K562 (cell line): ENCODE results near the gene PRKCQ. TPM values are rescaled to one million over a fixed set of nuclear protein-coding genes. Genes with fewer than 3 reads are reported as not detected.

Experiments used
- ATAC-seq: fragments of 200-7000 bp; cut with Tn5 transposase; 3 replicates; pipeline ENCODE4 v1.9.1; 2020; ENCODE audit warnings: moderate library complexity
- BruUV-seq: library from RNA; stranded (reverse); fragments of 400-500 nt; replicated peaks from 2 replicates; lab custom pipeline; 2021; lab: Mats Ljungman, UMichigan
- CTCF ChIA-PET: fragments of 300-600 bp; formaldehyde crosslinking; extraction: SDS; loops from one replicate; lab custom pipeline; 2021; ENCODE audit warnings: low intra/inter-chr PET ratio; lab: Yijun Ruan, JAX
- POLR2A ChIA-PET: fragments of 300-600, 350-650 bp; sonication (Branson Sonifier 250); formaldehyde crosslinking; extraction: SDS; loops from one replicate; lab custom pipeline; 2021; ENCODE audit warnings: antibody characterized with exemption, inconsistent platforms; lab: Yijun Ruan, JAX
- DNase-seq, 4 experiments: peaks; one replicate each; pipeline versions ENCODE4 v3.0.0 to v3.0.0-alpha.2; 2011 to 2018; ENCODE audit warnings: low spot score in 3 of 4, mixed read lengths in 3 of 4; ENCODE audit errors: extremely low read depth in 1 of 4
- FAIRE-seq: peaks from 2 replicates; lab custom pipeline; 2011; peaks lifted over from hg19 to GRCh38; lab: Jason Lieb, UNC
- H2AFZ ChIP-seq: 2 replicates; pipeline ENCODE4 v1.6.0; 2011; ENCODE audit warnings: low read depth, low read length, control low read depth, inconsistent platforms
- H3K27ac ChIP-seq: fragments of 200-600 bp; 3 replicates; pipeline ENCODE4 v1.8.0; 2011; ENCODE audit warnings: low read depth, mild to moderate bottlenecking, control low read depth, inconsistent platforms, low read length, moderate library complexity, mixed read lengths; ENCODE audit errors: extremely low read depth
- H3K27me3 ChIP-seq, 2 experiments: fragments of 300-600 bp in 1 of 2; 2 replicates in 1 of 2; 3 replicates in 1 of 2; pipeline versions ENCODE4 v1.6.0 to v1.8.0; 2011; ENCODE audit warnings: inconsistent platforms in 2 of 2, low read length in 2 of 2, mild to moderate bottlenecking in 1 of 2, mixed read lengths in 1 of 2, moderate library complexity in 1 of 2; ENCODE audit not compliant: control insufficient read depth in 2 of 2, insufficient read depth in 2 of 2
- H3K36me3 ChIP-seq: fragments of 300-600 bp; 3 replicates; pipeline ENCODE4 v1.8.0; 2011; ENCODE audit warnings: mild to moderate bottlenecking, low read length, inconsistent platforms; ENCODE audit not compliant: control insufficient read depth, insufficient read depth
- H3K4me1 ChIP-seq, 2 experiments: fragments of 200-600 bp in 1 of 2; replicated peaks in 1 of 2; 2 replicates in 1 of 2; 3 replicates in 1 of 2; pipeline versions ENCODE4 v1.5.1 to v1.8.0; 2011; ENCODE audit warnings: inconsistent platforms in 2 of 2, low read length in 2 of 2, mild to moderate bottlenecking in 1 of 2, mixed read lengths in 1 of 2, moderate library complexity in 1 of 2; ENCODE audit not compliant: control insufficient read depth in 2 of 2, insufficient read depth in 2 of 2
- H3K4me2 ChIP-seq: 2 replicates; pipeline ENCODE4 v1.6.1; 2011; ENCODE audit warnings: low read length, control low read depth, inconsistent platforms, mixed read lengths; ENCODE audit not compliant: insufficient read depth
- H3K4me3 ChIP-seq: fragments of 200-600 bp; sonication (generic), shearing (Covaris generic); 2 replicates; pipeline ENCODE4 v1.5.1; 2016; ENCODE audit warnings: control low read depth, inconsistent platforms
- H3K79me2 ChIP-seq: fragments of 200-600 bp; 3 replicates; pipeline ENCODE4 v1.8.0; 2011; ENCODE audit warnings: low read length, inconsistent platforms; ENCODE audit not compliant: control insufficient read depth, insufficient read depth
- H3K9ac ChIP-seq, 2 experiments: 2 replicates each; pipeline versions ENCODE4 v1.6.0 to v1.6.1; 2011; ENCODE audit warnings: low read depth in 2 of 2, low read length in 2 of 2, control low read depth in 1 of 2, inconsistent platforms in 1 of 2, mild to moderate bottlenecking in 1 of 2, mixed read lengths in 1 of 2; ENCODE audit not compliant: insufficient read depth in 1 of 2
- H3K9me1 ChIP-seq: one replicate; pipeline ENCODE4 v1.6.0; 2011; ENCODE audit warnings: inconsistent platforms, mild to moderate bottlenecking, low read length, moderate library complexity; ENCODE audit not compliant: control insufficient read depth, insufficient read depth
- H3K9me3 ChIP-seq: replicated peaks from 2 replicates; pipeline ENCODE4 v1.5.1; 2011; ENCODE audit warnings: low read depth, low read length, inconsistent platforms; ENCODE audit not compliant: control insufficient read depth, insufficient read depth
- H4K20me1 ChIP-seq: replicated peaks from 2 replicates; pipeline ENCODE4 v1.6.1; 2011; ENCODE audit warnings: low read length, inconsistent platforms, mixed read lengths; ENCODE audit not compliant: control insufficient read depth, insufficient read depth
- CBX8 ChIP-seq: fragments of 200-600 bp; sonication (generic); IDR thresholded peaks from 2 replicates; pipeline ENCODE4 v1.6.1; 2012; ENCODE audit warnings: borderline replicate concordance, mixed run types, low read depth, mild to moderate bottlenecking, moderate library complexity, mixed read lengths, low read length, control low read depth, inconsistent platforms; ENCODE audit not compliant: poor library complexity, severe bottlenecking; ENCODE audit errors: extremely low read depth
- CTBP1 ChIP-seq: fragments of 450-650 bp; IDR thresholded peaks from 2 replicates; pipeline ENCODE4 v1.6.1; 2016; ENCODE audit warnings: borderline replicate concordance
- DMBX1 ChIP-seq: fragments of 250-450 bp; sonication (Bioruptor Pico); IDR thresholded peaks from 2 replicates; pipeline ENCODE4 v1.8.0; 2022; ENCODE audit warnings: inconsistent platforms, mild to moderate bottlenecking, moderate library complexity, borderline replicate concordance
- E2F3 ChIP-seq: fragments of 250-450 bp; sonication (Bioruptor Pico); IDR thresholded peaks from 2 replicates; pipeline ENCODE4 v1.4.0; 2020; ENCODE audit warnings: mild to moderate bottlenecking
- EZH2 ChIP-seq: IDR thresholded peaks from 2 replicates; pipeline ENCODE4 v1.6.1; 2012; ENCODE audit warnings: low read depth, mild to moderate bottlenecking, inconsistent platforms, low read length, borderline replicate concordance
- MAFK ChIP-seq: IDR thresholded peaks from 2 replicates; pipeline ENCODE4 v1.6.1; 2011; ENCODE audit warnings: low read length, improper control_type of control experiment
- MYC ChIP-seq, 2 experiments: fragments of 250-450 bp in 1 of 2; sonication (Bioruptor Pico) in 1 of 2; IDR thresholded peaks; 2 replicates each; pipeline versions ENCODE4 v1.5.1 to v1.6.1; 2012 to 2021; ENCODE audit warnings: low read depth in 2 of 2, borderline replicate concordance in 1 of 2, improper control_type of control experiment in 1 of 2, low read length in 1 of 2, mild to moderate bottlenecking in 1 of 2, moderate library complexity in 1 of 2
- NFIX ChIP-seq: fragments of 250-450 bp; sonication (Bioruptor Pico); IDR thresholded peaks from 2 replicates; pipeline ENCODE4 v1.4.0; 2020; ENCODE audit warnings: low read depth, mild to moderate bottlenecking, moderate library complexity
- NFYB ChIP-seq: IDR thresholded peaks from 2 replicates; pipeline ENCODE4 v1.6.1; 2011; ENCODE audit warnings: mild to moderate bottlenecking, moderate library complexity; ENCODE audit not compliant: insufficient read length; ENCODE audit errors: extremely low read depth
- POLR2G ChIP-seq: fragments of 200-400 bp; formaldehyde crosslinking; IDR thresholded peaks from 2 replicates; pipeline ENCODE4 v1.6.1; 2017; ENCODE audit warnings: low read depth, mild to moderate bottlenecking, antibody characterized with exemption, low read length, moderate library complexity
- POU5F1 ChIP-seq: fragments of 150-350 bp; IDR thresholded peaks from 2 replicates; pipeline ENCODE4 v1.6.1; 2014; ENCODE audit warnings: borderline replicate concordance, low read length, low read depth, mild to moderate bottlenecking; ENCODE audit not compliant: partially characterized antibody
- ZNF584 ChIP-seq: fragments of 200-800 bp; sonication (Bioruptor generic); IDR thresholded peaks from 2 replicates; pipeline ENCODE4 v1.6.1; 2016; ENCODE audit warnings: low read depth, mild to moderate bottlenecking, missing genetic modification characterization, missing compliant biosample characterization
- WGBS: fragments of 100-300 bp; shearing (Covaris generic); methylation state at CpG from one replicate; pipeline ENCODE4 v1.1.6; 2016; ENCODE audit warnings: low coverage, mixed read lengths; ENCODE audit not compliant: insufficient coverage; ENCODE audit errors: missing lambda C conversion rate; 5-methylcytosine and 5-hydroxymethylcytosine counted together
- in situ Hi-C: fragments of 300-500 bp; cut with MboI; formaldehyde crosslinking; loops from 4 replicates; pipeline ENCODE4 v1.15.0; 2018; ENCODE audit warnings: inconsistent platforms, mixed read lengths
- intact Hi-C: fragments of 100-400 bp; cut with micrococcal nuclease; formaldehyde crosslinking; loops from 2 replicates; pipeline ENCODE4 v1.14.2; 2022
- polyA plus RNA-seq, 8 experiments: library from polyadenylated mRNA; depleted of rRNA in 4 of 8; stranded (reverse) in 5 of 8; unstranded in 3 of 8; fragments of >200 nt; fragmentation: Nextera tagmentation in 2 of 8; fragmentation: Illumina TruSeq in 1 of 8; extraction: Ambion mirVana in 2 of 8; extraction: Trizol in 1 of 8; gene quantifications; 2 replicates each; pipeline versions ENCODE4 v1.2.1 to v1.2.3, GENCODE V29; 2011 to 2014; ENCODE audit warnings: inconsistent platforms in 1 of 8, missing spikeins in 1 of 8
- total RNA-seq, 7 experiments: library from RNA; depleted of rRNA in 6 of 7; stranded (reverse); fragments of >200 nt in 6 of 7; fragmentation: Illumina TruSeq in 2 of 7; extraction: Trizol in 2 of 7; gene quantifications; 2 replicates each; pipeline versions ENCODE4 v1.2.1 to v1.2.3, GENCODE V29; 2011 to 2021; ENCODE audit warnings: low replicate concordance in 1 of 7
- TF ChIP-seq, protein P1 (sequence below): fragments of 450-650 bp; IDR thresholded peaks from 2 replicates; pipeline ENCODE4 v1.6.1; 2018; ENCODE audit warnings: mild to moderate bottlenecking, low read depth; ENCODE audit not compliant: partially characterized antibody
- TF ChIP-seq, protein P2 (sequence below): sonication (generic); formaldehyde crosslinking; IDR thresholded peaks from 2 replicates; pipeline ENCODE4 v1.8.0; 2022; ENCODE audit warnings: mild to moderate bottlenecking, missing genetic modification reagents, borderline replicate concordance
- TF ChIP-seq, protein P3 (sequence below): sonication (generic); formaldehyde crosslinking; IDR thresholded peaks from 2 replicates; pipeline ENCODE4 v1.8.0; 2023; ENCODE audit warnings: mild to moderate bottlenecking, missing genetic modification reagents

PRKCQ gene
- total and polyA plus RNA-seq, 9 of the 15 experiments (the other 6 are each of a cell fraction or from before 2014, with no cell fraction given): 4.4 to 23.3 (median 14.6) TPM

DNA sequence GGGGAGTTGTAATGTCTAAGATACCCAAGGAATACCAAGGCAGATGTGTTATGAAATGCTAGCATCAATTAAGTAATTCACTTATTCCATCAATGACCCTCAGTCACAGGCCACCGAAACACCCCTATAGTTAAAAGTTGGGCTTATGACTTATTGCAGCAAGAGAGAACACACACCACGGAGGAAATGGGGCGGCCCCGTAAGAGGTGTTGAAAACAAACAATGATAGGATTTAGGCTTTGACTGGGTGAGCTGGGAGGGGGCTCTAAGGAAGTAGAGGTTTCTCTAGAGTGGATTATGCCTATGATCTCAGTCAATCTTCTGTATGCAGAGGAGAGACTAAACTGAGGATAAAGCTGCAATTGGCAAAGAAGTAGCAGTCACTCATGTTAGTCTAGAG lies 45.4 kb upstream of the PRKCQ start (continued):
- TF ChIP-seq, protein P1, sequence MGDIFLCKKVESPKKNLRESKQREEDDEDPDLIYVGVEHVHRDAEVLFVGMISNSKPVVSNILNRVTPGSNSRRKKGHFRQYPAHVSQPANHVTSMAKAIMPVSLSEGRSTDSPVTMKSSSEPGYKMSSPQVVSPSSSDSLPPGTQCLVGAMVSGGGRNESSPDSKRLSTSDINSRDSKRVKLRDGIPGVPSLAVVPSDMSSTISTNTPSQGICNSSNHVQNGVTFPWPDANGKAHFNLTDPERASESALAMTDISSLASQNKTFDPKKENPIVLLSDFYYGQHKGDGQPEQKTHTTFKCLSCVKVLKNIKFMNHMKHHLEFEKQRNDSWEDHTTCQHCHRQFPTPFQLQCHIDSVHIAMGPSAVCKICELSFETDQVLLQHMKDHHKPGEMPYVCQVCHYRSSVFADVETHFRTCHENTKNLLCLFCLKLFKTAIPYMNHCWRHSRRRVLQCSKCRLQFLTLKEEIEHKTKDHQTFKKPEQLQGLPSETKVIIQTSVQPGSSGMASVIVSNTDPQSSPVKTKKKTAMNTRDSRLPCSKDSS: no peak
- TF ChIP-seq MAFK (no peak), POLR2G (no peak), POU5F1 (no peak)
- TF ChIP-seq, protein P2, sequence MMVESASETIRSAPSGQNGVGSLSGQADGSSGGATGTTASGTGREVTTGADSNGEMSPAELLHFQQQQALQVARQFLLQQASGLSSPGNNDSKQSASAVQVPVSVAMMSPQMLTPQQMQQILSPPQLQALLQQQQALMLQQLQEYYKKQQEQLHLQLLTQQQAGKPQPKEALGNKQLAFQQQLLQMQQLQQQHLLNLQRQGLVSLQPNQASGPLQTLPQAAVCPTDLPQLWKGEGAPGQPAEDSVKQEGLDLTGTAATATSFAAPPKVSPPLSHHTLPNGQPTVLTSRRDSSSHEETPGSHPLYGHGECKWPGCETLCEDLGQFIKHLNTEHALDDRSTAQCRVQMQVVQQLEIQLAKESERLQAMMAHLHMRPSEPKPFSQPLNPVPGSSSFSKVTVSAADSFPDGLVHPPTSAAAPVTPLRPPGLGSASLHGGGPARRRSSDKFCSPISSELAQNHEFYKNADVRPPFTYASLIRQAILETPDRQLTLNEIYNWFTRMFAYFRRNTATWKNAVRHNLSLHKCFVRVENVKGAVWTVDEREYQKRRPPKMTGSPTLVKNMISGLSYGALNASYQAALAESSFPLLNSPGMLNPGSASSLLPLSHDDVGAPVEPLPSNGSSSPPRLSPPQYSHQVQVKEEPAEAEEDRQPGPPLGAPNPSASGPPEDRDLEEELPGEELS (CRISPR knock-in tag): no peak

DNA sequence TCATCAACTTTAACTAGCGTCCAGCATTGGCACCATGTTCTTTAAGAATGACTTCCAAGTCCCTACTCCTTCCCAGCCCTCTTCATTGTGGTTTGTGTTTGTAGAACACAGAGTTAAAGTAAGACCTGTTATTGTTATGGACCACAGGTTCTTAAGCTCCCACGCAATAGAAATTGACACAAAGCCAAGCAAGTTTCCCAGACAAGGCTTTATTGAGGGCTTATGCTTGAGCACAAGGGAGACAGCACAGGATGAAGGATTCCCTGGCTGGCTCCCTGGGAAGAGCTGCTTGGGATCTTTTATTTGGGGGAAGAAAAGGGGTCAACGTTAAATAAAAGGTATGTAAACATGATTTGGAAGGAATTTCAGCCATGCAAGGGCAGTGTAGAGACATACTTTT lies 44.3 kb upstream of the PRKCQ start:
- Histone ChIP-seq H3K27me3 (peaks cover 37 to 48% of the 10 kb centered on the region in 2 experiments), H3K4me3 (no peak overlapping the region), H3K9me1 (no peaks in the 10 kb centered on the region), H3K27ac (no peak overlapping the region), H3K79me2 (no peaks in the 10 kb centered on the region), H3K36me3 (no peaks in the 10 kb centered on the region), H3K4me2 (no peak overlapping the region), H3K9me3 (no peaks in the 10 kb centered on the region; the same call in 1 of the 2 replicates), H4K20me1 (no peaks in the 10 kb centered on the region), H2AFZ (no peak overlapping the region), H3K4me1 (no peaks in the 10 kb centered on the region), H3K9ac (no peak overlapping the region)
- FAIRE-seq: no peak
- intact Hi-C loops: no loop called here
- CTCF ChIA-PET: no interaction called here
- in situ Hi-C loops: no loop called here
- no peak for ATAC-seq
- no TSS peak for BruUV-seq
- DNase-seq: no peak
- TF ChIP-seq, protein P3, sequence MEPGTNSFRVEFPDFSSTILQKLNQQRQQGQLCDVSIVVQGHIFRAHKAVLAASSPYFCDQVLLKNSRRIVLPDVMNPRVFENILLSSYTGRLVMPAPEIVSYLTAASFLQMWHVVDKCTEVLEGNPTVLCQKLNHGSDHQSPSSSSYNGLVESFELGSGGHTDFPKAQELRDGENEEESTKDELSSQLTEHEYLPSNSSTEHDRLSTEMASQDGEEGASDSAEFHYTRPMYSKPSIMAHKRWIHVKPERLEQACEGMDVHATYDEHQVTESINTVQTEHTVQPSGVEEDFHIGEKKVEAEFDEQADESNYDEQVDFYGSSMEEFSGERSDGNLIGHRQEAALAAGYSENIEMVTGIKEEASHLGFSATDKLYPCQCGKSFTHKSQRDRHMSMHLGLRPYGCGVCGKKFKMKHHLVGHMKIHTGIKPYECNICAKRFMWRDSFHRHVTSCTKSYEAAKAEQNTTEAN (CRISPR knock-in tag): no peak
- TF ChIP-seq NFIX (no peak), MYC (IDR thresholded peaks at IDR 0.05; ENCODE audit: low read depth, low read length) (no peak), MYC (CRISPR knock-in tag; IDR thresholded peaks at IDR 0.05; ENCODE audit: borderline replicate concordance, low read depth) (no peak), NFYB (no peak), EZH2 (no peak), DMBX1 (no peak), CBX8 (no peak), E2F3 (CRISPR knock-in tag) (no peak), CTBP1 (no peak), ZNF584 (CRISPR knock-in tag) (no peak)
- POLR2A ChIA-PET: interaction anchor here (0.6 kb wide), 1 partner anchor 51 kb away, joined by 3 read pairs; no protein-coding TSS in a partner anchor
- WGBS: 3% methylated on average over 3 of the region's 3 CpGs
